Measurements from ENCODE around the gene SF3A2. TPM values are rescaled to one million over a fixed set of nuclear protein-coding genes. Genes with fewer than 3 reads are reported as not detected.

The SF3A2 gene
- total RNA-seq, 2 experiments from 2014 or later, result 133 to 142 TPM

GRCh38 chr19:2235381-2236063, 1.1 kb upstream of the SF3A2 start:
- POLR2A ChIA-PET, result interaction anchor here (0.7 to 0.8 kb wide), 2 partner anchors 14 to 23 kb away, joined by 3 to 4 read pairs; no protein-coding TSS in a partner anchor
- CTCF ChIA-PET, result interaction anchor here (0.5 to 3.6 kb wide), 11 partner anchors 18 to 345 kb away, joined by 3 to 33 read pairs (median 4); partner anchors contain the start of gene JSRP1

DNA sequence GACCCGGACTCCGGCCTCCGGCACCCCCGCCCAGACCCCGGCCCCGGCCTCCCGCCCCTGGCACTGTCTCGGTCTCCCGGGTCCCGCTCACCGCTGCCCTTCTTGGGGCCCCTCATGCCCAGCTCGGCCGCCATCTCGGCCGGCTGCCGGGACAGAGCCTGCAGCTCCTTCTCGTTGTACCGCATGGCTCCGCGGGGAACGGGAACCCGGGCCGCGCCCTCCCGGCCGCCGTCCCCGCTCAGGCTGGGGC, 635 bp upstream of the SF3A2 start:
- ChIA-PET POLR2A (interaction anchor here (0.7 to 0.8 kb wide), 2 partner anchors 14 to 22 kb away, joined by 3 to 4 read pairs; no protein-coding TSS in a partner anchor), CTCF (interaction anchor here (0.5 to 3.6 kb wide), 10 partner anchors 17 to 345 kb away, joined by 3 to 33 read pairs (median 4); partner anchors contain the start of gene JSRP1)

GRCh38 chr19:2237051-2237868, 636 bp downstream of the SF3A2 start:
- POLR2A ChIA-PET, result interaction anchor here (0.5 to 2.4 kb wide), 12 partner anchors 10 to 238 kb away, joined by 3 to 12 read pairs (median 4); partner anchors contain the start of genes AMH and GADD45B
- CTCF ChIA-PET, result interaction anchor here (0.6 to 5.0 kb wide), 8 partner anchors 14 to 435 kb away, joined by 3 to 40 read pairs (median 5); partner anchors contain the start of gene AMH

DNA sequence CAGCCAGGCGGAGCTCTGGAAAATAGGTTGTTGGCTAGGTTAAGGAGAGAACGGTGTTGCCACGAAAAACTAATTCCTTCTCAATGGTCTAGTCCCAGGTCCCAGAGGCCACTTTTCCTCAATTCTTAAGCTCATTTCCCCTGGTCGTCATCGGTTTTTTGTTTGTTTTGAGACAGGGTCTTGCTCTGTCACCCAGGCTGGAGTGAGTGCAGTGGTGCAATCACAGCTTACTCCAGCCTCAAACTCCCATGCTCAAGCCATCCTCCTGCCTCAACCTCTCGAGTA, 1.2 kb downstream of the SF3A2 start:
- ChIA-PET CTCF (interaction anchor here (0.6 to 5.0 kb wide), 9 partner anchors 14 to 180 kb away, joined by 3 to 40 read pairs (median 8); partner anchors contain the start of genes AMH and PEAK3), POLR2A (interaction anchor here (0.6 to 2.4 kb wide), 9 partner anchors 10 to 238 kb away, joined by 3 to 12 read pairs (median 4); partner anchors contain the start of genes AMH and GADD45B)

GRCh38 chr19:2239173-2239572, 2.5 kb downstream of the SF3A2 start:
- ChIA-PET CTCF (interaction anchor here (0.7 to 5.0 kb wide), 10 partner anchors 12 to 393 kb away, joined by 3 to 40 read pairs (median 5); partner anchors contain the start of gene AMH), POLR2A (interaction anchor here (0.5 to 2.4 kb wide), 7 partner anchors 10 to 637 kb away, joined by 3 to 12 read pairs (median 4); partner anchors contain the start of gene AMH)

DNA sequence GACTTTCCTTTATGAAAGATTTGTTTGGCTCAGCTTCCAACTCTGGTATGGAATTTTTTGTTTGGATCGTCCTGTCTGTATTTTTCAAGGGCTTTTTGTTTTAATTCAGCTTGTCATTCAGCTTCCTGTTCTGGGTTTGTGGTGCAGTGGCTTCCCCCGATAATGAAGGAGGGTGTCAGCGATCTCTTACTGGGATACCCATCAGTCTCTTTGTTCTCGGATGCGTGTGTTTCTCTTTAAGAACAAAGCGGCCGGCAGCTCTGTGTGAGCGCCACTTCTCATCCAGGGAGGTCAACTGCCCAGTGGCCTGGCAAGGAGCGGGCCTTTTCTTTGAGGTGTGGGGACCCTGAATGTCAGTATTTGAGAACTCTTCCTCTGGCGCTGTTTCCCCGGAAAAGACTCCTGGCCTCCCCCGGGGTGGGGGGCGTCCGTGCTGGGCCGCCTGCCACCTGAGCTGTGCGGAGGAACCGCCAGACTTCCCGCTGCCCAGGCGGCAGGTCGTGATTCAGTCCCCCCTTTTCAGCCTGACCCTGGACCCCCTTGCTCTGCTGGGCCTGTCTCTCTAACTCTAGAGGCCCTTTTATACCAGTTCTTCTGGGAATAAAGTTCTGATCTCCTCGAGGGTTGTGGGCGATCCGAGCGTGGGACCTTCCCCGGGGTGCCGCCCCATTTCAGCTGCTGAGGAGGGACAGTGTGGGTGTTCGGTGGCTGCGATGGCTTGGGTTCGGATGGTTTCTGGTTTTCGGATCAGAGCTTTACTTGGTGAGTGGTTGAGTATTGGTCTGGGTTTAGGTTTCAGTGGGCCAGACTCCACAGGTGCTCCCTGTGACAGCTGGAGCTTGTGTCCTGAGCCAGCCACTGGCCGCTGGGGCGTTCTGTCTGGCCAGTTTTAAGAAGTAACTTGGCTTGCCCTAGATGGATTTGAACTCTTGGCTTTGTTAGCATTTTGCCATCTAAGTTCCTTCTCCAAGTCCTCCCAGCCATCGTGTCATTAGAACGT, 3.4 kb downstream of the SF3A2 start:
- CTCF ChIA-PET, result interaction anchor here (0.6 to 5.0 kb wide), 11 partner anchors 12 to 1282 kb away, joined by 3 to 40 read pairs (median 5); partner anchors contain the start of gene AMH
- POLR2A ChIA-PET, result interaction anchor here (0.5 to 2.4 kb wide), 10 partner anchors 9 to 647 kb away, joined by 3 to 17 read pairs (median 6); partner anchors contain the start of genes AMH and MBD3

- CTCF ChIA-PET, result interaction anchor here (1.0 to 5.0 kb wide), 5 partner anchors 10 to 33 kb away, joined by 3 to 40 read pairs (median 6); partner anchors contain the start of gene AMH
- POLR2A ChIA-PET, result interaction anchor here (0.5 to 1.8 kb wide), 5 partner anchors 9 to 648 kb away, joined by 3 to 17 read pairs (median 5); partner anchors contain the start of gene MBD3
These were observed 4.5 kb downstream of the SF3A2 start for GRCh38 chr19:2240881-2241760.

DNA sequence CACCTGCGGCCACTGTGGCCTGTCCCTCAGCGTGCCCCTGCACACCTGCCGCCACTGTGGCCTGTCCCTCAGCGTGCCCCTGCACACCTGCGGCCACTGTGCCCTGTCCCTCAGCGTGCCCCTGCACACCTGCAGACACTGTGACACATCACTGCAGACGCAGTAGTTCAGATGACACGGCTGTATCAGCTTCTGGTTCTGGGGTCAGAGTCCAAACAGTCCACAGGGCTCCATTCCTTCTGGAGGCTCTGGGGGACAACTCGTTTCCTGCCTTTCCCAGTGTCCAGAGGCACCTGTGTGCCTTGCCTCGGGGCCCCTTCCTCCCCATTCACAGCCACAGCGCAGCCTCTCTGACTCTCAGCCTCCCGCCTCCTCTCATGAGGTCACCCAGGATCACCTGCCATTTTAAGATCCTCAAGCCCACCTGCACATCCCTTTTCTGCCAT, 5.5 kb downstream of the SF3A2 start:
- ChIA-PET CTCF (interaction anchor here (2.8 kb wide), 1 partner anchor 19 kb away, joined by 10 read pairs; no protein-coding TSS in a partner anchor), POLR2A (no interaction called here)

- POLR2A ChIA-PET, result no interaction called here
- CTCF ChIA-PET, result interaction anchor here (2.8 kb wide), 1 partner anchor 18 kb away, joined by 10 read pairs; no protein-coding TSS in a partner anchor
These were observed 6.2 kb downstream of the SF3A2 start for GRCh38 chr19:2242816-2243215.

DNA sequence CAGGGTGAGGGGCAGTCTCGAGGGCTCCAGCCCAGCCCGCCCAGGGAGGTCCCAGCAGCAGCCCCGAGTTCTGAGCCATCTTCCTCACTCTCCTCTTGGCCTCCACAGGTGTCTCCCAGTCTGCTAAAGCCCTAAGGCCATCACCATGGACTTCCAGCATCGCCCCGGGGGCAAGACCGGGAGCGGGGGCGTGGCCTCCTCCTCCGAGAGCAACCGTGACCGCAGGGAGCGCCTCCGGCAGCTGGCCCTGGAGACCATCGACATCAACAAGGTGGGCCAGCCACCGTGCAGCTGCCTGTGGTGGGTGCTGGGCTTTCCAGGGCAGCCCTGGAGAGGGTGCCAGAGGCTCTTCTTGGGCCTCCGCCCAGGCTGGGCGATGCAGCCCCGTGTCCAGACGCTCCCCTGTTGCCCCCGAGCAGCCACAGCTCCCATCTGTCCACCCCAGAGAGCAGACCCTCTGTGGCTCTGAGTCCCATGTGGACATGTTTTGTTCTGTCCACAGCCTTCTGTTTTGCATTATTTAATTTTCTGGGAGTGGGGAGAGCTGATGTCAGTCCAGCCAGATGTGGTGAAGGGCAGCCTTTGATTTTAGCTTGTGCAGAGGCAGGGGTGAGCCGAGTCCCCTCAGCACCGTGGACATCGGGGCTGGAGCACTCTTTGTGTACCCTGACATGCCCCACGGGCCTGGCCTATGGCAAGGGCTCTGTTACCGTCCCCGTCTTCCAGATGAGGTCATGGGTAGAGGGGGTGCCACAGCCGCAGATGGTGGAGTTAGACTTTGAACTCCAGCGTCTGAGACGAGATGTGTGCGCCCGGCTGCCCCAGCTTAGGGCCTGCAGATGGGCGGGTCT, 6.9 kb downstream of the SF3A2 start:
- POLR2A ChIA-PET, result no interaction called here
- CTCF ChIA-PET, result interaction anchor here (2.8 kb wide), 1 partner anchor 17 kb away, joined by 10 read pairs; no protein-coding TSS in a partner anchor

GRCh38 chr19:2244125-2244411, 7.4 kb downstream of the SF3A2 start:
- ChIA-PET CTCF (interaction anchor here (2.8 kb wide), 1 partner anchor 17 kb away, joined by 10 read pairs; no protein-coding TSS in a partner anchor), POLR2A (no interaction called here)

DNA sequence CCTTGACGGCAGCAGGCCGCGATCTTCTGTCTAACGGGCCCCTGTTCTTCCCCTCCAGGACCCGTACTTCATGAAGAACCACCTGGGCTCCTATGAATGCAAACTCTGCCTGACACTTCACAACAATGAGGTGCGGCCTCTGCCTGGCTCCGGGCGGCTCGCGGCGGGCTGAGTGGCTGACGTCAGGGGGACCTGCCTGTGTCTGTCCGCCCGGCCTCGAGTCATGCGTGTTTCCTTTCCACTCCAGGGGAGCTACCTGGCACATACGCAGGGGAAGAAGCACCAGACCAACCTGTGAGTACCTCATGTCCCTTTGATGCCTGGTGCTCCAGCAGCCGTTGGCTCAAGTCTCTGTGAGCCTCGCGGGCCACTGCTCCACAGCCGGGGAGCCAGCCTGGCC, 7.9 kb downstream of the SF3A2 start:
- CTCF ChIA-PET, result no interaction called here
- POLR2A ChIA-PET, result no interaction called here

DNA sequence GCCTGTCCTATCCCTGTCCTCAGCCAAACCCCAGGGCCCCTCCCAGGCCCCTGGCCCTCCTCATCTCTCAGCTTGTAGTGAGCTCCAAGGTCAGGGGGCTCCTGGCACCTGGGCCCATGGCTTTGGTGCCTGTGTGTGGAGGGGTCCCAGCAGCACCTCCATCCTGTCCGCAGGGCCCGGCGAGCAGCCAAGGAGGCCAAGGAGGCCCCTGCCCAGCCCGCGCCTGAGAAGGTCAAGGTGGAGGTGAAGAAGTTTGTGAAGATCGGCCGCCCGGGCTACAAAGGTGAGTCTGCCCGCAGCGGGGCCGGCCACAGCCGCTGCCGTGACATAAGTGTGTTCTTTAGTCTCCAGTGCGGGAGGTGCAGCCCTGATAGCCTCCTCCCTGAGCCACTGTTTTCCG, 8.6 kb downstream of the SF3A2 start:
- POLR2A ChIA-PET, result no interaction called here
- CTCF ChIA-PET, result no interaction called here

DNA sequence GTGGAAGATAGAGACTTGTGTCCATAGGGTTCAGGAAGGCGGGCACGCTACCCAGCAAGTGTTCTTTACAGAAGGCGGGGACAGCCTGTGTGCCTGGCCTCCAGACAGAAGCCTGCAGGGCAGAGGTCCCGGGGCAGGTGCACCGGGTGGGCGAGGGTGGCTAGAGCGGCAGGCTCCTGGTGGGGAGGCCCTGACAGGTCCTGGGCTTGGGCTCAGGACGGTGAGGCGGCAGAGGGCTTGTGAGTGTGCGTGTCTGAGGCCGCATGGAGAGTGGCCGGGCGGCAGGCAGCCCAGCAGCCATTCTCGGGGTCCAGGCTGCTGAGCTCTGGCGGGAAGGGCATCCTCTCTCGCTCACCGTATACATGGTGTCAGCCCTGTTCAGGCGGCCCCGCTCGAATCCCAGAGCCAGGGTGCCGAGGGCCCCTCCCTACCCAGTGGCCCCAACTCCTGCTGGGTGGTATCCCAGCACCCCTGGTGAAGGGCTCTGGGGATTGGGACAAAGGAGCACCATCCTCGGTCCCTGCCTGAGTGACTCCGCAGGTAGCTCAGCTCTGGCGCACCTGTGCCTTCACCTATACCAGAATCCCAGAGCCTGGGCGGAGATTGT, 9.5 kb downstream of the SF3A2 start:
- POLR2A ChIA-PET, result no interaction called here
- CTCF ChIA-PET, result no interaction called here

DNA sequence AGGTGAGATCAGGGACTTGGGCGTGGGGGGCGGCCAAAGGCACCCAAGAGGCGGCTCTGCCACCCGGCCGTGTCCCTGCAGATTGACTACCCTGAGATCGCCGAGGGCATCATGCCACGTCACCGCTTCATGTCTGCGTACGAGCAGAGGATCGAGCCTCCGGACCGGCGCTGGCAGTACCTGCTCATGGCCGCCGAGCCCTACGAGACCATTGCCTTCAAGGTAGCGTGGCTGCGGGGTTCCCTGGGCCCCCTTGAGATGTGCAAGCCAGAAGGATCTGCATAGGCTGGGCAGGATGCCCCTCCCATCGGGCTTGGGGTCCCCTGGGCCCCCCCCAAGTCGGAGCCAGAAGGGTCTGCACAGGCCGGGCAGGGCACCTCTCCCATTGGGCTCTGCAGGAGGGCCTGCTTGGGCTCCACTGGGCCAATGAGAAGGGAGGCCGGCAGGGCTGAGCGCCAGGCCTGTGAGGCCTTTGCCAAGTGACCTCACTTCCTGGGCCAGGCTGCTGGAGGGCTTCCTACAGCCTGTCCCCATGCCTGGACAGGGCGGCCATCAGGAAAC, 10.3 kb downstream of the SF3A2 start:
- ChIA-PET CTCF (no interaction called here), POLR2A (no interaction called here)

- ChIA-PET POLR2A (interaction anchor here (0.7 kb wide), 1 partner anchor 10 kb away, joined by 3 read pairs; no protein-coding TSS in a partner anchor), CTCF (no interaction called here)
These were observed 10.9 kb downstream of the SF3A2 start for GRCh38 chr19:2247433-2248101.

Measured in activated CD8-positive, alpha-beta memory T cell treated with anti-CD3 and anti-CD28 coated beads for 36 hours (primary cell).